Lung (tissue), 12 donors: ENCODE data around the gene SF3B5. TPM values are rescaled to one million over a fixed set of nuclear protein-coding genes. Genes with fewer than 3 reads are reported as not detected.

Experiments used
- ATAC-seq: fragments of 200-7000 bp; cut with Tn5 transposase; one replicate; pipeline ENCODE4 v1.9.1; 2020; ENCODE audit warnings: moderate number of reproducible peaks; ENCODE audit not compliant: insufficient read depth, low FRiP score
- DNase-seq, 3 donors: peaks; one replicate each; pipeline ENCODE4 v3.0.0-alpha.2; 2013 to 2017
- H3K27ac ChIP-seq, 2 donors: one replicate each; pipeline ENCODE4 v1.5.1; 2013; ENCODE audit warnings: mild to moderate bottlenecking in 2 of 2, moderate library complexity in 2 of 2, control low read depth in 1 of 2, inconsistent platforms in 1 of 2, low read depth in 1 of 2, low read length in 1 of 2
- H3K27me3 ChIP-seq, 3 donors: one replicate each; pipeline ENCODE4 v1.5.1; 2013; ENCODE audit warnings: low read length in 2 of 3; ENCODE audit not compliant: control insufficient read depth in 3 of 3, insufficient read depth in 3 of 3
- H3K36me3 ChIP-seq, 4 donors: one replicate each; pipeline ENCODE4 v1.5.1; 2013; ENCODE audit warnings: low read length in 4 of 4, mild to moderate bottlenecking in 1 of 4, moderate library complexity in 1 of 4; ENCODE audit not compliant: control insufficient read depth in 4 of 4, insufficient read depth in 4 of 4
- H3K4me1 ChIP-seq, 5 donors: one replicate each; pipeline ENCODE4 v1.5.1; 2013; ENCODE audit warnings: low read length in 5 of 5, mild to moderate bottlenecking in 2 of 5, moderate library complexity in 1 of 5; ENCODE audit not compliant: control insufficient read depth in 5 of 5, insufficient read depth in 5 of 5
- H3K4me3 ChIP-seq: one replicate; pipeline ENCODE4 v1.5.1; 2013; ENCODE audit warnings: mild to moderate bottlenecking, control low read depth, moderate library complexity
- H3K9ac ChIP-seq, 2 donors: one replicate each; pipeline ENCODE4 v1.5.1; 2013; ENCODE audit warnings: low read length in 2 of 2, control low read depth in 1 of 2; ENCODE audit not compliant: insufficient read depth in 1 of 2
- H3K9me3 ChIP-seq, 4 donors: one replicate each; pipeline ENCODE4 v1.5.1; 2013; ENCODE audit warnings: low read length in 3 of 4, mild to moderate bottlenecking in 1 of 4, moderate library complexity in 1 of 4; ENCODE audit not compliant: control insufficient read depth in 4 of 4, insufficient read depth in 3 of 4
- CTCF ChIP-seq: IDR thresholded peaks from 2 replicates; pipeline ENCODE4 v1.5.1; 2012; ENCODE audit warnings: mild to moderate bottlenecking; ENCODE audit errors: control extremely low read depth, extremely low read depth
- WGBS, 2 donors: extraction: QIAGEN DNeasy Blood & Tissue Kit; methylation state at CpG; one replicate each; pipeline ENCODE4 v1.1.7; 2013; 5-methylcytosine and 5-hydroxymethylcytosine counted together
- polyA plus RNA-seq, 2 donors: library from polyadenylated mRNA; stranded (reverse); fragments of 200-250 nt; gene quantifications; one replicate each; pipeline ENCODE4 v1.2.1, GENCODE V29; 2013
- total RNA-seq, 2 donors: library from RNA; depleted of rRNA in 1 of 2; stranded (reverse); fragments of >200 nt in 1 of 2; gene quantifications; one replicate each; pipeline ENCODE4 v1.2.1, GENCODE V29; 2014 to 2021
- donor health status: control.
- donor health status: control.
- donor health status: Bipolar disorder and iron deficiency.
- donor health status: healthy.
- donor health status: DM: yes; HTN: yes; CAD: no.

The SF3B5 gene
- total and polyA plus RNA-seq, 4 donors: 36.3 to 251 (median 162) TPM

- H3K27ac ChIP-seq: peak overlapping the region in 1 of 2 donors; percentile 80
- DNase-seq: peak; percentile 33 to 59 (median 37)
- ATAC-seq: peak; percentile 61
Measured at GRCh38 chr6:144106206-144106605, 10.8 kb upstream of the SF3B5 start.

GRCh38 chr6:144104898-144105487 is 9.6 kb upstream of the SF3B5 start:
- Histone ChIP-seq H3K36me3 (no peaks in the 10 kb centered on the region), H3K4me3 (no peak overlapping the region), H3K4me1 (peaks cover 0 to 1% (median 0%) of the 10 kb centered on the region in 5 donors), H3K27ac (no peak overlapping the region), H3K9me3 (no peaks in the 10 kb centered on the region), H3K9ac (no peak overlapping the region), H3K27me3 (no peaks in the 10 kb centered on the region)
- DNase-seq: peak in 2 of 3 donors; percentile 89
- no peak for ATAC-seq
- WGBS, 2 donors: 0% methylated on average over 2 of the region's 2 CpGs
- TF ChIP-seq CTCF: peak; percentile 74

More at GRCh38 chr6:144106206-144106605, 10.8 kb upstream of the SF3B5 start:
- Histone ChIP-seq H3K4me3 (no peak overlapping the region), H3K27me3 (no peaks in the 10 kb centered on the region), H3K9ac (no peak overlapping the region), H3K36me3 (no peaks in the 10 kb centered on the region), H3K9me3 (no peaks in the 10 kb centered on the region), H3K4me1 (peaks cover 0 to 1% (median 0%) of the 10 kb centered on the region in 5 donors)
- TF ChIP-seq CTCF: no peak
- 58 to 76% methylated on average over 1 of the region's 1 CpG for WGBS, 2 donors

- no peak overlapping the region for H3K27ac ChIP-seq
- no peaks in the 10 kb centered on the region for H3K36me3 ChIP-seq
- H3K27me3 ChIP-seq: no peaks in the 10 kb centered on the region
- no peak overlapping the region for H3K4me3 ChIP-seq
- WGBS, 2 donors: 51 to 63% methylated on average over 4 of the region's 4 CpGs
- H3K9ac ChIP-seq: no peak overlapping the region
- H3K9me3 ChIP-seq: no peaks in the 10 kb centered on the region
- DNase-seq: no peak
- ATAC-seq: no peak
- peaks cover 0 to 1% (median 0%) of the 10 kb centered on the region in 5 donors for H3K4me1 ChIP-seq
- TF ChIP-seq CTCF: no peak
Measured at GRCh38 chr6:144104488-144104887, 9.1 kb upstream of the SF3B5 start.
